NT2/D1 (cell line): ENCODE results near the gene NAXD.

Experiments
- SUZ12 ChIP-seq: IDR thresholded peaks from 2 replicates; pipeline ENCODE4 v1.6.1; 2011; ENCODE audit not compliant: insufficient read length, insufficient read depth; ENCODE audit errors: extremely low read depth
- YY1 ChIP-seq: IDR thresholded peaks from 2 replicates; pipeline ENCODE4 v1.6.1; 2011; ENCODE audit not compliant: insufficient read length, insufficient read depth
- ZNF274 ChIP-seq: IDR thresholded peaks from 2 replicates; pipeline ENCODE4 v1.6.1; 2011; ENCODE audit warnings: mild to moderate bottlenecking, low read depth, low read length

DNA sequence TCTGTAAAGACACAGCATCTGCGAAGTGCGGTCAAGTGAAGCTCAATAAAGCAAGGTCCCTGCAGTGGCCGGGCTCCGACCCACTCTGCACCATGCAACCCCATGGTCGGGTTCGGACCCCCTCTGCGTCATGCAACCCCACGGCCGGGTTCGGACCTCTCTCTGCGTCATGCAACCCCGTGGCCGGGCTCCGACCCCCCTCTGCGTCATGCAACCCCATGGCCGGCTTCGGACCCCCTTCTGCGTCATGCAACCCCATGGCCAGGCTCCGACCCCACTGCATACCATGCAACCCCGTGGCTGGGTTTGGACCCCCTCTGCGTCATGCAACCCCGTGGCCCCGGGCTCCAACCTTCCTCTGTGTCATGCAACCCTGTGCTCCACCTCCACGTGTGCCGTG, 46.7 kb downstream of the NAXD start:
- TF ChIP-seq SUZ12 (no peak), YY1 (no peak), ZNF274 (no peak)
